HepG2 (cell line): ENCODE results near the gene SYCE3. TPM values are rescaled to one million over a fixed set of nuclear protein-coding genes. Genes with fewer than 3 reads are reported as not detected.

ENCODE experiments used
- CHD4 ChIP-seq: fragments of 200-600 bp; sonication (generic); IDR thresholded peaks from 2 replicates; pipeline ENCODE4 v1.7.0; 2017; ENCODE audit warnings: mild to moderate bottlenecking, low read length, borderline replicate concordance
- IRX3 ChIP-seq: sonication (generic); formaldehyde crosslinking; IDR thresholded peaks from 2 replicates; pipeline ENCODE4 v1.8.1; 2023; ENCODE audit warnings: mild to moderate bottlenecking, low read depth, missing genetic modification reagents, borderline replicate concordance
- KDM3A ChIP-seq: IDR thresholded peaks from 2 replicates; pipeline ENCODE4 v1.6.1; 2018; ENCODE audit warnings: low read depth, missing compliant biosample characterization
- MTF2 ChIP-seq: sonication (generic); formaldehyde crosslinking; IDR thresholded peaks from 2 replicates; pipeline ENCODE4 v1.5.0; 2020; ENCODE audit warnings: missing genetic modification reagents, borderline replicate concordance
- NR2F6 ChIP-seq, 2 experiments: IDR thresholded peaks; 2 replicates each; pipeline ENCODE4 v1.6.1; 2016; ENCODE audit warnings: antibody characterized with exemption in 1 of 2, mild to moderate bottlenecking in 1 of 2
- PCBP2 ChIP-seq: fragments of 200-400 bp; formaldehyde crosslinking; optimal IDR thresholded peaks from 2 replicates; pipeline ENCODE3; 2018; ENCODE audit warnings: low read length, low read depth; ENCODE audit not compliant: poor library complexity, severe bottlenecking
- SOX13 ChIP-seq, 3 experiments: fragments of 450-650 bp in 1 of 3; sonication (generic) in 1 of 3; formaldehyde crosslinking in 1 of 3; IDR thresholded peaks in 2 of 3; conservative IDR thresholded peaks in 1 of 3; 2 replicates each; pipeline versions ENCODE4 v1.5.0 to v1.6.1; 2016 to 2020; ENCODE audit warnings: antibody characterized with exemption in 1 of 3, mild to moderate bottlenecking in 1 of 3, missing compliant biosample characterization in 1 of 3, missing genetic modification reagents in 1 of 3, moderate library complexity in 1 of 3
- SOX5 ChIP-seq: IDR thresholded peaks from 2 replicates; pipeline ENCODE4 v1.6.1; 2016; ENCODE audit warnings: borderline replicate concordance
- SOX6 ChIP-seq, 2 experiments: fragments of 450-650 bp in 1 of 2; sonication (generic) in 1 of 2; formaldehyde crosslinking in 1 of 2; IDR thresholded peaks; 2 replicates each; pipeline versions ENCODE4 v1.4.0 to v1.6.1; 2017 to 2020; ENCODE audit warnings: antibody characterized with exemption in 1 of 2, mild to moderate bottlenecking in 1 of 2, missing genetic modification reagents in 1 of 2
- TEAD2 ChIP-seq: sonication (generic); formaldehyde crosslinking; IDR thresholded peaks from 2 replicates; pipeline ENCODE4 v1.9.0; 2021; ENCODE audit warnings: missing genetic modification reagents
- TEAD3 ChIP-seq: optimal IDR thresholded peaks from 2 replicates; pipeline ENCODE3; 2016; ENCODE audit warnings: borderline replicate concordance
- ZBTB38 ChIP-seq: sonication (generic); formaldehyde crosslinking; IDR thresholded peaks from 2 replicates; pipeline ENCODE4 v1.5.1; 2020; ENCODE audit warnings: mild to moderate bottlenecking, missing genetic modification reagents
- ZNF121 ChIP-seq: sonication (generic); formaldehyde crosslinking; IDR thresholded peaks from 2 replicates; pipeline ENCODE4 v1.5.0; 2020; ENCODE audit warnings: mild to moderate bottlenecking, missing genetic modification reagents
- ZNF292 ChIP-seq: sonication (generic); formaldehyde crosslinking; IDR thresholded peaks from 2 replicates; pipeline ENCODE4 v1.8.1; 2022; ENCODE audit warnings: mild to moderate bottlenecking, low read depth, missing genetic modification reagents, borderline replicate concordance
- ZNF616 ChIP-seq: sonication (generic); formaldehyde crosslinking; IDR thresholded peaks from 2 replicates; pipeline ENCODE4 v1.5.0; 2020; ENCODE audit warnings: low read depth, mild to moderate bottlenecking, missing genetic modification reagents
- polyA plus RNA-seq, 8 experiments: library from polyadenylated mRNA; depleted of rRNA in 3 of 8; stranded (reverse) in 7 of 8; unstranded in 1 of 8; fragments of >200 nt; fragmentation: Illumina TruSeq in 4 of 8; extraction: Trizol in 4 of 8; gene quantifications; 2 replicates each; pipeline versions ENCODE4 v1.2.1 to v1.2.3, GENCODE V29; 2011 to 2016; ENCODE audit warnings: low read depth in 4 of 8, missing spikeins in 1 of 8, mixed read lengths in 1 of 8; ENCODE audit not compliant: insufficient read depth in 1 of 8
- total RNA-seq, 5 experiments: library from RNA; depleted of rRNA; stranded (reverse); fragments of >200 nt; fragmentation: Illumina TruSeq; extraction: Trizol; gene quantifications; 2 replicates each; pipeline ENCODE4 v1.2.3, GENCODE V29; 2016; ENCODE audit warnings: low read depth in 1 of 5
- TF ChIP-seq, protein P1 (sequence below): IDR thresholded peaks from 2 replicates; pipeline ENCODE4 v1.4.0; 2020; ENCODE audit warnings: mild to moderate bottlenecking, missing genetic modification reagents
- TF ChIP-seq, protein P2 (sequence below): IDR thresholded peaks from 2 replicates; pipeline ENCODE4 v1.6.1; 2012; ENCODE audit warnings: inconsistent platforms
- TF ChIP-seq, protein P3 (sequence below): sonication (generic); formaldehyde crosslinking; IDR thresholded peaks from 2 replicates; pipeline ENCODE4 v1.4.0; 2020; ENCODE audit warnings: mild to moderate bottlenecking, missing genetic modification reagents, borderline replicate concordance

SYCE3 gene
- total and polyA plus RNA-seq, 2 of the 13 experiments (the other 11 are each of a cell fraction or from before 2014, with no cell fraction given), result not detected

DNA sequence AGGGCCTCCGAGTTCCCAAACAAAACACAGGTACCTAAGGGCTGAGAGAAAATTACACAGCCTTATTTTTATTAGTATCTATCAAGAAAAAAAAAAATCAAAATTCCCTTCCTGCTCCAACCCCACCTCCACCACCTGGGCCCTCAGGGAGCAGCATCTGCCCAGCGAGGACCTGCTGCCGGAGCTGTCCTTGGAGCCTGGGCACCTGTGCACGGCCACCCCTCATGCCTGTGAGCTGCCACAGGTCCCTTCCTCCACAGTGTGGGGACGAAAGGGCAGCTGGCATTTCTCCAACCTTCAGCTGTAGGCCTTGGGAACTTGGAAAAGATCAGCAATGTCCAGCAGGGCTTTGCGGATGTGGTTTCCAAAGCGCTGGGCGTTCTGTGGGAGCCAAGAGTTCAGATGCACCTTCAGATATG lies 6.3 kb upstream of the SYCE3 start (continued):
- TF ChIP-seq, protein P1, sequence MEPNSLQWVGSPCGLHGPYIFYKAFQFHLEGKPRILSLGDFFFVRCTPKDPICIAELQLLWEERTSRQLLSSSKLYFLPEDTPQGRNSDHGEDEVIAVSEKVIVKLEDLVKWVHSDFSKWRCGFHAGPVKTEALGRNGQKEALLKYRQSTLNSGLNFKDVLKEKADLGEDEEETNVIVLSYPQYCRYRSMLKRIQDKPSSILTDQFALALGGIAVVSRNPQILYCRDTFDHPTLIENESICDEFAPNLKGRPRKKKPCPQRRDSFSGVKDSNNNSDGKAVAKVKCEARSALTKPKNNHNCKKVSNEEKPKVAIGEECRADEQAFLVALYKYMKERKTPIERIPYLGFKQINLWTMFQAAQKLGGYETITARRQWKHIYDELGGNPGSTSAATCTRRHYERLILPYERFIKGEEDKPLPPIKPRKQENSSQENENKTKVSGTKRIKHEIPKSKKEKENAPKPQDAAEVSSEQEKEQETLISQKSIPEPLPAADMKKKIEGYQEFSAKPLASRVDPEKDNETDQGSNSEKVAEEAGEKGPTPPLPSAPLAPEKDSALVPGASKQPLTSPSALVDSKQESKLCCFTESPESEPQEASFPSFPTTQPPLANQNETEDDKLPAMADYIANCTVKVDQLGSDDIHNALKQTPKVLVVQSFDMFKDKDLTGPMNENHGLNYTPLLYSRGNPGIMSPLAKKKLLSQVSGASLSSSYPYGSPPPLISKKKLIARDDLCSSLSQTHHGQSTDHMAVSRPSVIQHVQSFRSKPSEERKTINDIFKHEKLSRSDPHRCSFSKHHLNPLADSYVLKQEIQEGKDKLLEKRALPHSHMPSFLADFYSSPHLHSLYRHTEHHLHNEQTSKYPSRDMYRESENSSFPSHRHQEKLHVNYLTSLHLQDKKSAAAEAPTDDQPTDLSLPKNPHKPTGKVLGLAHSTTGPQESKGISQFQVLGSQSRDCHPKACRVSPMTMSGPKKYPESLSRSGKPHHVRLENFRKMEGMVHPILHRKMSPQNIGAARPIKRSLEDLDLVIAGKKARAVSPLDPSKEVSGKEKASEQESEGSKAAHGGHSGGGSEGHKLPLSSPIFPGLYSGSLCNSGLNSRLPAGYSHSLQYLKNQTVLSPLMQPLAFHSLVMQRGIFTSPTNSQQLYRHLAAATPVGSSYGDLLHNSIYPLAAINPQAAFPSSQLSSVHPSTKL (CRISPR knock-in tag), result peak; percentile 69
- 0 out of 2 replicates have a peak, but pooled peaks have one; percentile 27 for TF ChIP-seq ZNF121 (CRISPR knock-in tag)
- no peak for TF ChIP-seq MTF2 (CRISPR knock-in tag)
- 0 out of 2 replicates have a peak, but pooled peaks have one; percentile 53 for TF ChIP-seq CHD4
- peak; percentile 52 for TF ChIP-seq TEAD3 (CRISPR knock-in tag)
- TF ChIP-seq KDM3A (CRISPR knock-in tag), result no peak
- peak; percentile 45; the same call in 1 of the 2 replicates for TF ChIP-seq ZNF292 (CRISPR knock-in tag)
- TF ChIP-seq, protein P2, sequence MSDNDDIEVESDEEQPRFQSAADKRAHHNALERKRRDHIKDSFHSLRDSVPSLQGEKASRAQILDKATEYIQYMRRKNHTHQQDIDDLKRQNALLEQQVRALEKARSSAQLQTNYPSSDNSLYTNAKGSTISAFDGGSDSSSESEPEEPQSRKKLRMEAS, result peak; percentile 32; the same call in 1 of the 2 replicates
- no peak for TF ChIP-seq TEAD2 (CRISPR knock-in tag)
- TF ChIP-seq, protein P3, sequence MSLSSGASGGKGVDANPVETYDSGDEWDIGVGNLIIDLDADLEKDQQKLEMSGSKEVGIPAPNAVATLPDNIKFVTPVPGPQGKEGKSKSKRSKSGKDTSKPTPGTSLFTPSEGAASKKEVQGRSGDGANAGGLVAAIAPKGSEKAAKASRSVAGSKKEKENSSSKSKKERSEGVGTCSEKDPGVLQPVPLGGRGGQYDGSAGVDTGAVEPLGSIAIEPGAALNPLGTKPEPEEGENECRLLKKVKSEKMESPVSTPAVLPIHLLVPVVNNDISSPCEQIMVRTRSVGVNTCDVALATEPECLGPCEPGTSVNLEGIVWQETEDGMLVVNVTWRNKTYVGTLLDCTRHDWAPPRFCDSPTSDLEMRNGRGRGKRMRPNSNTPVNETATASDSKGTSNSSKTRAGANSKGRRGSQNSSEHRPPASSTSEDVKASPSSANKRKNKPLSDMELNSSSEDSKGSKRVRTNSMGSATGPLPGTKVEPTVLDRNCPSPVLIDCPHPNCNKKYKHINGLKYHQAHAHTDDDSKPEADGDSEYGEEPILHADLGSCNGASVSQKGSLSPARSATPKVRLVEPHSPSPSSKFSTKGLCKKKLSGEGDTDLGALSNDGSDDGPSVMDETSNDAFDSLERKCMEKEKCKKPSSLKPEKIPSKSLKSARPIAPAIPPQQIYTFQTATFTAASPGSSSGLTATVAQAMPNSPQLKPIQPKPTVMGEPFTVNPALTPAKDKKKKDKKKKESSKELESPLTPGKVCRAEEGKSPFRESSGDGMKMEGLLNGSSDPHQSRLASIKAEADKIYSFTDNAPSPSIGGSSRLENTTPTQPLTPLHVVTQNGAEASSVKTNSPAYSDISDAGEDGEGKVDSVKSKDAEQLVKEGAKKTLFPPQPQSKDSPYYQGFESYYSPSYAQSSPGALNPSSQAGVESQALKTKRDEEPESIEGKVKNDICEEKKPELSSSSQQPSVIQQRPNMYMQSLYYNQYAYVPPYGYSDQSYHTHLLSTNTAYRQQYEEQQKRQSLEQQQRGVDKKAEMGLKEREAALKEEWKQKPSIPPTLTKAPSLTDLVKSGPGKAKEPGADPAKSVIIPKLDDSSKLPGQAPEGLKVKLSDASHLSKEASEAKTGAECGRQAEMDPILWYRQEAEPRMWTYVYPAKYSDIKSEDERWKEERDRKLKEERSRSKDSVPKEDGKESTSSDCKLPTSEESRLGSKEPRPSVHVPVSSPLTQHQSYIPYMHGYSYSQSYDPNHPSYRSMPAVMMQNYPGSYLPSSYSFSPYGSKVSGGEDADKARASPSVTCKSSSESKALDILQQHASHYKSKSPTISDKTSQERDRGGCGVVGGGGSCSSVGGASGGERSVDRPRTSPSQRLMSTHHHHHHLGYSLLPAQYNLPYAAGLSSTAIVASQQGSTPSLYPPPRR (CRISPR knock-in tag), result 0 out of 2 replicates have a peak, but pooled peaks have one; percentile 37
- TF ChIP-seq SOX5, result peak; percentile 7; the same call in 1 of the 2 replicates
- no peak for TF ChIP-seq PCBP2
- no peak; the same call in 1 of the 2 replicates for TF ChIP-seq ZBTB38 (CRISPR knock-in tag)
- no peak for TF ChIP-seq SOX13 (IDR thresholded peaks at IDR 0.05)
- peak in 1 of 2 experiments; percentile 30; a peak in 1 of 4 replicates for TF ChIP-seq SOX13 (CRISPR knock-in tag; conservative IDR thresholded peaks at IDR 0.05 in 1 of 2, IDR thresholded peaks at IDR 0.05 in 1 of 2)
- TF ChIP-seq IRX3 (CRISPR knock-in tag), result no peak
- no peak for TF ChIP-seq ZNF616
- no peak; the same call in 1 of the 2 replicates for TF ChIP-seq NR2F6 (IDR thresholded peaks at IDR 0.05)
- peak; percentile 73; the same call in 1 of the 2 replicates for TF ChIP-seq NR2F6 (CRISPR knock-in tag; IDR thresholded peaks at IDR 0.05)
- TF ChIP-seq SOX6 (IDR thresholded peaks at IDR 0.05), result no peak
- peak; percentile 51 for TF ChIP-seq SOX6 (CRISPR knock-in tag; IDR thresholded peaks at IDR 0.05)
